Naive thymus-derived CD4-positive, alpha-beta T cell (primary cell): ENCODE measurements around the gene POLRMT. TPM values are rescaled to one million over a fixed set of nuclear protein-coding genes. Genes with fewer than 3 reads are reported as not detected.

ENCODE experiments used
- ATAC-seq: fragments of 150-1000 bp; cut with Tn5 transposase; 2 replicates; pipeline ENCODE4 v1.10.0; 2021; ENCODE audit warnings: mild to moderate bottlenecking, moderate library complexity
- CTCF ChIA-PET: fragments of 350-600 bp; sonication (Branson Sonifier 250); formaldehyde crosslinking; loops from one replicate; lab custom pipeline; 2021; ENCODE audit warnings: antibody characterized with exemption; lab: Charles Lee
- POLR2A ChIA-PET: fragments of 350-600 bp; sonication (Branson Sonifier 250); formaldehyde crosslinking; loops from one replicate; lab custom pipeline; 2021; ENCODE audit warnings: antibody characterized with exemption, inconsistent platforms; lab: Charles Lee
- DNase-seq, 9 donors: peaks; one replicate each; pipeline versions ENCODE4 v3.0.0 to v3.0.0-alpha.2; 2020 to 2022; ENCODE audit warnings: mixed read lengths in 1 of 9
- H3K27ac ChIP-seq: one replicate; pipeline ENCODE4 v1.7.0; 2013; ENCODE audit warnings: mild to moderate bottlenecking, low read depth, low read length, moderate library complexity
- H3K27me3 ChIP-seq, 2 donors: one replicate each; pipeline ENCODE4 v1.7.0; 2013; ENCODE audit warnings: low read length in 2 of 2, mild to moderate bottlenecking in 2 of 2, moderate library complexity in 2 of 2; ENCODE audit not compliant: control insufficient read depth in 2 of 2, insufficient read depth in 2 of 2
- H3K36me3 ChIP-seq, 3 experiments: 1 replicate in 2 of 3; 2 replicates in 1 of 3; pipeline ENCODE4 v1.7.0; 2013; ENCODE audit warnings: low read length in 3 of 3, mild to moderate bottlenecking in 3 of 3, moderate library complexity in 1 of 3; ENCODE audit not compliant: insufficient read depth in 3 of 3, control insufficient read depth in 2 of 3
- H3K4me1 ChIP-seq, 2 donors: one replicate each; pipeline ENCODE4 v1.7.0; 2013; ENCODE audit warnings: low read length in 2 of 2, mild to moderate bottlenecking in 2 of 2, moderate library complexity in 1 of 2; ENCODE audit not compliant: control insufficient read depth in 2 of 2, insufficient read depth in 2 of 2
- H3K4me3 ChIP-seq: 2 replicates; pipeline ENCODE4 v1.7.0; 2013; ENCODE audit warnings: mild to moderate bottlenecking, low read length
- H3K9me3 ChIP-seq, 3 experiments: 1 replicate in 2 of 3; 2 replicates in 1 of 3; pipeline ENCODE4 v1.7.0; 2013; ENCODE audit warnings: low read length in 3 of 3; ENCODE audit not compliant: control insufficient read depth in 2 of 3
- H3K27ac Mint-ChIP-seq, 9 donors: one replicate each; pipeline ENCODE4 v1.8.0; 2020 to 2022; ENCODE audit warnings: mixed read lengths in 9 of 9, mild to moderate bottlenecking in 8 of 9, moderate library complexity in 5 of 9, inconsistent platforms in 2 of 9
- H3K27me3 Mint-ChIP-seq, 5 donors: one replicate each; pipeline ENCODE4 v1.8.0; 2021 to 2022; ENCODE audit warnings: mixed read lengths in 5 of 5, mild to moderate bottlenecking in 1 of 5
- H3K36me3 Mint-ChIP-seq, 5 donors: one replicate each; pipeline ENCODE4 v1.8.0; 2020 to 2022; ENCODE audit warnings: mixed read lengths in 5 of 5, mild to moderate bottlenecking in 3 of 5, inconsistent platforms in 1 of 5
- H3K4me1 Mint-ChIP-seq, 7 donors: one replicate each; pipeline ENCODE4 v1.8.0; 2020 to 2022; ENCODE audit warnings: mixed read lengths in 7 of 7, mild to moderate bottlenecking in 3 of 7, inconsistent platforms in 1 of 7
- H3K4me3 Mint-ChIP-seq, 10 donors: one replicate each; pipeline ENCODE4 v1.8.0; 2020 to 2022; ENCODE audit warnings: mild to moderate bottlenecking in 10 of 10, mixed read lengths in 10 of 10, moderate library complexity in 6 of 10, inconsistent platforms in 2 of 10
- H3K9me3 Mint-ChIP-seq, 11 donors: one replicate each; pipeline ENCODE4 v1.8.0; 2020 to 2022; ENCODE audit warnings: mixed read lengths in 11 of 11, mild to moderate bottlenecking in 4 of 11, inconsistent platforms in 1 of 11, moderate library complexity in 1 of 11
- intact Hi-C, 2 donors: fragments of 100-400 bp; cut with micrococcal nuclease; formaldehyde crosslinking; loops; one replicate each; pipeline ENCODE4 v1.15.1; 2023
- polyA plus RNA-seq, 2 donors: library from polyadenylated mRNA; unstranded; fragments of 300-500 nt; fragmentation: Illumina TruSeq; gene quantifications; one replicate each; pipeline ENCODE4 v1.2.3, GENCODE V29; 2021
- total RNA-seq, 6 experiments: library from RNA in 5 of 6; stranded (reverse) in 5 of 6; gene quantifications; 1 replicate in 5 of 6; 2 replicates in 1 of 6; pipeline ENCODE4 v1.2.3 and lab custom pipeline; 2021 to 2026

Gene POLRMT
- total and polyA plus RNA-seq, 7 experiments from 2014 or later = 37.4 to 105 (median 67.9) TPM

DNA sequence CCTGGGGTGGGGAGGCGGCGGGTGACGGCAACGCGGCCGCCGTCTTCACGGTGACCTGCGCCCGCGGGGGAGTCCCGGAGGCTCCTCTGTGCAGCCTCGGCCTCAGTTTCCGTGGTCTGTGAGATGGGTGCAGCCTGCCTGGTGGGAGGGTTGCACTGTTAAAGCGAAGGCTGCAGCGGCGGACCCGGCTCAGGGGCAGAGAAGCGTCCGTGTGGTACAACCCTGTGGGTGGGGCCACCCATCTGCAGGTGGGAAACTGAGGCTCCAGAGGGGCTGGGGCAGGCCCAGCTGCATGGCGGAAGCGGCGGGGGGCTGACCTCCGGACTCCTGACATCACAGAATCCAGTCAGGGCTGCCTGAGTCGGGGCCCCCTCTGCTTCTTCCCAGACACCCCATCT, 6.8 kb upstream of the POLRMT start:
- H3K9me3 ChIP-seq = no peaks in the 10 kb centered on the region
- peaks cover 0 to 12% (median 0%) of the 10 kb centered on the region in 3 experiments for H3K36me3 ChIP-seq
- H3K27ac Mint-ChIP-seq = no peak overlapping the region
- H3K4me1 ChIP-seq = peaks cover 10 to 15% of the 10 kb centered on the region in 2 donors
- H3K4me3 Mint-ChIP-seq = peak overlapping the region in 1 of 10 donors; percentile 16
- ATAC-seq = no peak
- H3K27me3 ChIP-seq = no peaks in the 10 kb centered on the region
- peak overlapping the region; percentile 45 for H3K27ac ChIP-seq
- intact Hi-C loops = no loop called here
- ChIA-PET POLR2A (interaction anchor here (0.5 kb wide), 1 partner anchor 67 kb away, joined by 3 read pairs; no protein-coding TSS in a partner anchor), CTCF (no interaction called here)
- peaks cover 0 to 3% (median 0%) of the 10 kb centered on the region in 5 donors for H3K27me3 Mint-ChIP-seq
- DNase-seq = no peak
- no peaks in the 10 kb centered on the region for H3K36me3 Mint-ChIP-seq
- H3K4me1 Mint-ChIP-seq = peaks cover 5 to 13% (median 6%) of the 10 kb centered on the region in 7 donors
- H3K4me3 ChIP-seq = no peak overlapping the region
- no peaks in the 10 kb centered on the region for H3K9me3 Mint-ChIP-seq

DNA sequence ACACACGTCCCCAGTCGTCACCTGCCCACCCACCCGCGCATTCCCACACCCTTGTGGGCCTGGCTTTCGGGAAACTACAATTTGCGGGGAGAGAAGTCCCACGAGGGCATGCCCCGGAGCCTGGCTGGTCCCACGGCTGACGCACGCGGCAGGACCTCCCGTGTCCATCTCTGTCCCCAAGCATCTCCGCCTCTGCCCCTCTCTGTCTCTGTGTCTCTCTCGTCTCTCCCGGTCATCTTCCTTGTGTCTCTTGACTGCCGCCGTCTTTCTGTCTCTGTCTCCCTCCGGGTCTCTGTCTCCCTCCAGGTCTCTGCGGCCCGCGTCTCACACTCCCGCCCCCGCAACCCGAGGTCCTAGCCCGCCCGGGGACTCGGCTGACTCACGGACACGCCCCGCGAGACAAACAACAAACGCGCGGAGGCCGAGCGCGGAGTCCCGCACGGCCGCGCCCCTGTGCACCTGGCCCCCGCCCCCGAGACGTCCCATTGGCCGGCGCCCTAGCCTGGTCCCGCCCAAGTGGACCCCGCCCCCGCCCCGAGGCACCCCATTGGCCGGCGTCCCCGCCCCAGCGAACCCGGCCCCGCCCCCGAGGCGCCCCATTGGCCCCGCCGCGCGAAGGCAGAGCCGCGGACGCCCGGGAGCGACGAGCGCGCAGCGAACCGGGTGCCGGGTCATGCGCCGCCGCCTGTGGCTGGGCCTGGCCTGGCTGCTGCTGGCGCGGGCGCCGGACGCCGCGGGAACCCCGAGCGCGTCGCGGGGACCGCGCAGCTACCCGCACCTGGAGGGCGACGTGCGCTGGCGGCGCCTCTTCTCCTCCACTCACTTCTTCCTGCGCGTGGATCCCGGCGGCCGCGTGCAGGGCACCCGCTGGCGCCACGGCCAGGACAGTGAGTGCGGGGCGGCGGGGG, 6.2 kb upstream of the POLRMT start, which contains the start of gene FGF22:
FGF22 (plus strand) TSS at position 627 of the 908 bp plus-strand sequence; CDS start at position 674, 47 bp downstream.
- peak within 1 kb of the TSS; percentile 76 to 92 (median 84) for H3K4me3 Mint-ChIP-seq
- DNase-seq (peak; percentile 84 to 95 (median 91)), ATAC-seq (peak; percentile 97)
- peaks cover 5 to 13% (median 6%) of the 10 kb centered on the region in 7 donors for H3K4me1 Mint-ChIP-seq
- H3K27me3 ChIP-seq = no peaks in the 10 kb centered on the region
- peak within 1 kb of the TSS; percentile 55 for H3K4me3 ChIP-seq
- H3K9me3 ChIP-seq = no peaks in the 10 kb centered on the region
- POLR2A ChIA-PET = interaction anchor here (0.5 kb wide), 1 partner anchor 68 kb away, joined by 3 read pairs; no protein-coding TSS in a partner anchor
- intact Hi-C loops = loop anchor here (1.0 kb wide), 3 partner anchors 22 to 108 kb away; partner anchors contain the start of gene CDC34 (in 1 of the 2)
- H3K27ac ChIP-seq = peak within 1 kb of the TSS; percentile 64
- peaks cover 10 to 15% of the 10 kb centered on the region in 2 donors for H3K4me1 ChIP-seq
- H3K27ac Mint-ChIP-seq = peak within 1 kb of the TSS; percentile 78 to 95 (median 89)
- peaks cover 0 to 6% (median 0%) of the 10 kb centered on the region in 3 experiments for H3K36me3 ChIP-seq
- CTCF ChIA-PET = no interaction called here
- H3K9me3 Mint-ChIP-seq = no peaks in the 10 kb centered on the region
- H3K36me3 Mint-ChIP-seq = no peaks in the 10 kb centered on the region
- peaks cover 0 to 3% (median 0%) of the 10 kb centered on the region in 5 donors for H3K27me3 Mint-ChIP-seq

DNA sequence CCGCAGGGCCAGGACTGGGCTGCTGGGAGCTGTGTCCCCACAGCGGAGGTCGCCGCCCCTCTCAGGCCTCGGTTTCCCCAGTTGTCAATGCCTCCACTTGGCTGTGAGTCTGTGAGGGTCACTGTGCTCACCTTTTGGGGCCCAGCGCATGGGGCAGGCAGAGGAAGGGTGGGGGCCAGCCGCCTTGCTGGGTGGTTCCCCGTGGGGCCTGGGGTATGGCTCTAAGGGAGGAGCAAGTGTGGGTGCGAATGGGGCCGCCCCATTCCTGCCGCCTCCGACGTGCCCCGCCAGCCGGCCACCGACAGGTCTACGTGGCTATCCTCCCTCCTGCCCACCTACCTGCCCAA, 5.5 kb upstream of the POLRMT start:
- Histone ChIP-seq H3K36me3 (no peaks in the 10 kb centered on the region), H3K9me3 (no peaks in the 10 kb centered on the region), H3K27ac (peak overlapping the region; percentile 64), H3K4me3 (peak overlapping the region; percentile 55), H3K4me1 (peaks cover 15 to 17% of the 10 kb centered on the region in 2 donors), H3K27me3 (no peaks in the 10 kb centered on the region)
- ATAC-seq (no peak), DNase-seq (no peak)
- Mint-ChIP-seq H3K27me3 (peaks cover 0 to 3% (median 0%) of the 10 kb centered on the region in 5 donors), H3K9me3 (no peaks in the 10 kb centered on the region), H3K27ac (peak overlapping the region in 5 of 9 donors; percentile 84 to 95 (median 89)), H3K36me3 (no peaks in the 10 kb centered on the region), H3K4me3 (peak overlapping the region; percentile 76 to 92 (median 84)), H3K4me1 (peaks cover 8 to 18% (median 10%) of the 10 kb centered on the region in 7 donors)
- ChIA-PET POLR2A (interaction anchor here (0.6 kb wide), 1 partner anchor 10 kb away, joined by 3 read pairs; no protein-coding TSS in a partner anchor), CTCF (no interaction called here)
- intact Hi-C loops = loop anchor here (1.0 kb wide), 3 partner anchors 22 to 108 kb away; partner anchors contain the start of gene CDC34 (in 1 of the 2)

DNA sequence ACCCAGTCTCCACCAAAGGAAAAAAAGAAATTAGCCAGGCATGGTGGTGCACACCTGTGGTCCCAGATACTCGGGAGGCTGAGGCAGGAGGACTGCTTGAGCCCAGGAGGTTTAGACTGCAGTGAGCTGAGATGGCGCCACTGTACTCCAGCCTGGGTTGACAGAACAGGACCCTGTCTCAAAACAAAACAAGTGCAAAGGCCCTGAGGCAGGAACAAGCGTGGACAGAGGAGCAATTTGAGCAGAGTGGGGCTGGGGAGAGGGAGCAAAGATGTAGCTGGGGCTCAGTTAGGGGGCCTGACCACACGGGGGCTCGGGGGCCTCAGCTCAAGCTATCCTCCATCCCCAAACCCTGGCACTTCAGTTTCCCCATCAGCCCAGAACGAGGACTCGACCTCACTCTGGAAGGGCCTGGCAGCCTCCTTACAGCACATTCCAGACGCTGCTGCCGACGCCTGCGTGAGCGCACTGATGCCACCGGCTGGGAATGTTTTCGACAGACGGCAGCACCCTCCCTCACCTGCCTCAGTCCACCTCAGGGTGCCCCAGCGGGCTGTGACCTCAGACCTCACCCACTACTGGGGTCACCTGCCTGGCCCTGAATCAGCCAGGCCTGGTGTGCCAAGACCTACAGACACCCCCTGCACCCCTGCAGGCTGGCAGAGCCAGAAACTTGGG, 1.8 kb upstream of the POLRMT start:
- peak overlapping the region in 2 of 10 donors; percentile 45 to 48 for H3K4me3 Mint-ChIP-seq
- peaks cover 0 to 3% (median 0%) of the 10 kb centered on the region in 5 donors for H3K27me3 Mint-ChIP-seq
- H3K9me3 Mint-ChIP-seq = peaks cover 0 to 2% (median 0%) of the 10 kb centered on the region in 11 donors
- intact Hi-C loops = no loop called here
- DNase-seq = no peak
- H3K27ac Mint-ChIP-seq = peak overlapping the region in 1 of 9 donors; percentile 62
- ChIA-PET CTCF (interaction anchor here (0.7 to 1.0 kb wide), 2 partner anchors 22 to 25 kb away, joined by 3 to 4 read pairs; no protein-coding TSS in a partner anchor), POLR2A (interaction anchor here (0.6 to 1.2 kb wide), 2 partner anchors 21 to 122 kb away, joined by 3 read pairs; no protein-coding TSS in a partner anchor)
- peaks cover 0 to 3% (median 0%) of the 10 kb centered on the region in 5 donors for H3K36me3 Mint-ChIP-seq
- Histone ChIP-seq H3K9me3 (no peaks in the 10 kb centered on the region), H3K4me3 (no peak overlapping the region), H3K36me3 (peaks cover 0 to 11% (median 0%) of the 10 kb centered on the region in 3 experiments), H3K4me1 (peaks cover 16 to 25% of the 10 kb centered on the region in 2 donors), H3K27me3 (no peaks in the 10 kb centered on the region), H3K27ac (no peak overlapping the region)
- no peak for ATAC-seq
- peaks cover 13 to 35% (median 25%) of the 10 kb centered on the region in 7 donors for H3K4me1 Mint-ChIP-seq

DNA sequence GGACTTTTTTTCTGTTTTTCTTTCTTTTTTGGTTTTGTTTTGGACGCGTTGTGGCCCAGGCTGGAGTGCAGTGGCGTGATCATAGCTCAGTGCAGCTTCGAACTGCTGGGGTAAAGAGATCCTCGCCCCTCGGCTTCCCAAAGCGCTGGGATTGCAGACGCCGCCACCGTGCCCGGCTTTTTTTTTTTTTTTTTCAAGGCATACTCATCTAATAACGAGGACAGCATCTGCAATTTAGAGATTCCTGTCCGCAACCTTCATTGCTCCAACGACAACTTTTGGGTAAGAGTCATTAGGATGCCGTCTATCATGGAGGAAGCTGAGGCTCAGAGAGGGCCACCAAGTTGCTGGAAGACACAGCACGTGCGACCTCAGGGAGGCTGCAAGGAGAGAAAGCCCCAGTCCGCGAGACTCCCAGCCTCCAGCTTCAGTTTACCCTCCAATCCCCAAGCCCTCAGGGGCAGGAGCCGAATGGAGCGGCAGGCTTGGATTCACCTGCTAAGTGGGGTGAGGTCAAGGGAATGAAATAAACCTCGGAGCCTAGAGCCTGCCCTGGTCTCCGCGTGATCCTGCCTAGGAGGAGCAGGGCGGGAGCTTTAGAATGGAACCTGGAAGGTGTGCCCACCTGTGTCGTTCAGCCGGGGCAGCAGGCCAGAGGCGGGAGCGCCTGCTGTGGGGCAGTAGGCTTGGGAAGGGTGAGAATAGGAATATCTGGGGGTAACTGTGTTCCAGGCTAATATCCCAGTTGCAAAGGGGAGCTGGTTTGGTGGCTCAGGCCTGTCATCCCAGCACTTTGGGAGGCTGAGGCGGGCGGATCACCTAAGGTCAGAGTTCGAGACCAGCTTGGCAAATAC, 676 bp upstream of the POLRMT start:
- H3K27me3 Mint-ChIP-seq = no peaks in the 10 kb centered on the region
- peak overlapping the region; percentile 88 to 97 (median 92) for H3K27ac Mint-ChIP-seq
- H3K4me3 Mint-ChIP-seq = peak overlapping the region; percentile 92 to 99 (median 97)
- Histone ChIP-seq H3K4me1 (peaks cover 11 to 20% of the 10 kb centered on the region in 2 donors), H3K9me3 (no peaks in the 10 kb centered on the region), H3K36me3 (peaks cover 0 to 19% (median 3%) of the 10 kb centered on the region in 3 experiments), H3K4me3 (peak overlapping the region; percentile 91), H3K27me3 (no peaks in the 10 kb centered on the region), H3K27ac (peak overlapping the region; percentile 78)
- peaks cover 0 to 4% (median 2%) of the 10 kb centered on the region in 5 donors for H3K36me3 Mint-ChIP-seq
- peaks cover 11 to 35% (median 22%) of the 10 kb centered on the region in 7 donors for H3K4me1 Mint-ChIP-seq
- ATAC-seq (no peak), DNase-seq (no peak)
- H3K9me3 Mint-ChIP-seq = peaks cover 0 to 2% (median 0%) of the 10 kb centered on the region in 11 donors
- POLR2A ChIA-PET = interaction anchor here (0.6 to 2.5 kb wide), 9 partner anchors 22 to 957 kb away, joined by 3 to 18 read pairs (median 3); partner anchors contain the start of genes CDC34 and RNF126
- intact Hi-C loops = loop anchor here (1.0 to 2.0 kb wide), 10 partner anchors 23 to 163 kb away; partner anchors contain the start of genes BSG (in 2 of the 2), PTBP1 (in 2 of the 2), CDC34 (in 1 of the 2) and HCN2 (in 1 of the 2)
- CTCF ChIA-PET = interaction anchor here (1.0 kb wide), 1 partner anchor 23 kb away, joined by 3 read pairs; no protein-coding TSS in a partner anchor
